A549 (cell line): ENCODE measurements around the gene FAH. TPM values are rescaled to one million over a fixed set of nuclear protein-coding genes. Genes with fewer than 3 reads are reported as not detected.

Experiments used
- ATAC-seq, 2 experiments: fragments of 200-7000 bp in 1 of 2; fragments of >200 bp in 1 of 2; cut with Nextera tagmentation in 1 of 2; cut with Tn5 transposase in 1 of 2; 3 replicates each; pipeline versions ENCODE4 v1.8.0 to v1.9.1; 2018 to 2020; ENCODE audit warnings: mild to moderate bottlenecking in 1 of 2, moderate library complexity in 1 of 2
- CTCF ChIA-PET: fragments of 300-600 bp; sonication (Branson Sonifier 250); formaldehyde crosslinking; extraction: SDS; loops from one replicate; lab custom pipeline; 2021; ENCODE audit warnings: antibody characterized with exemption, inconsistent platforms; lab: Yijun Ruan, JAX
- POLR2A ChIA-PET: fragments of 350-600 bp; formaldehyde crosslinking; extraction: SDS; loops from one replicate; lab custom pipeline; 2021; ENCODE audit warnings: antibody characterized with exemption, inconsistent platforms; lab: Yijun Ruan, JAX
- DNase-seq, 2 experiments: peaks; one replicate each; pipeline versions ENCODE4 v3.0.0 to v3.0.0-alpha.2; 2011 to 2016; ENCODE audit warnings: low read depth in 1 of 2, low spot score in 1 of 2
- FAIRE-seq: peaks from 2 replicates; lab custom pipeline; 2011; peaks lifted over from hg19 to GRCh38; lab: Jason Lieb, UNC
- H3K27ac ChIP-seq, 2 experiments: fragments of >200 bp; sonication (Bioruptor Twin); formaldehyde crosslinking; 3 replicates each; pipeline ENCODE4 v1.5.1; 2016 to 2017
- H3K4me1 ChIP-seq: fragments of >200 bp; sonication (Bioruptor Twin); formaldehyde crosslinking; 3 replicates; pipeline ENCODE4 v1.6.1; 2016
- H3K4me2 ChIP-seq: fragments of >200 bp; sonication (Bioruptor Twin); formaldehyde crosslinking; 3 replicates; pipeline ENCODE4 v1.6.1; 2016
- H3K4me3 ChIP-seq: fragments of >200 bp; sonication (Bioruptor Twin); formaldehyde crosslinking; 3 replicates; pipeline ENCODE4 v1.5.1; 2016
- H3K9me3 ChIP-seq: fragments of >200 bp; sonication (Bioruptor Twin); formaldehyde crosslinking; 3 replicates; pipeline ENCODE4 v1.6.1; 2016
- ATOH8 ChIP-seq: fragments of 250-450 bp; sonication (Bioruptor Pico); IDR thresholded peaks from 2 replicates; pipeline ENCODE4 v1.5.0; 2020; ENCODE audit warnings: low read depth, mild to moderate bottlenecking, moderate library complexity
- CBX2 ChIP-seq: fragments of 200-600 bp; sonication (generic); IDR thresholded peaks from 2 replicates; pipeline ENCODE4 v1.6.1; 2016; ENCODE audit warnings: low read depth, mild to moderate bottlenecking, borderline replicate concordance
- FOSL2 ChIP-seq, 2 experiments: fragments of 450-650 bp in 1 of 2; fragments of >200 bp in 1 of 2; sonication (Bioruptor Twin) in 1 of 2; formaldehyde crosslinking; IDR thresholded peaks; 2 replicates each; pipeline versions ENCODE4 v1.5.0 to v1.6.1; 2016 to 2020; ENCODE audit warnings: mild to moderate bottlenecking in 1 of 2, moderate library complexity in 1 of 2
- HDAC2 ChIP-seq: fragments of 200-600 bp; sonication (generic); IDR thresholded peaks from 2 replicates; pipeline ENCODE4 v1.6.1; 2016
- HEYL ChIP-seq: fragments of 250-450 bp; sonication (Bioruptor Pico); IDR thresholded peaks from 2 replicates; pipeline ENCODE4 v1.8.0; 2021; ENCODE audit warnings: mild to moderate bottlenecking, moderate library complexity
- KDM1A ChIP-seq: fragments of 200-600 bp; sonication (generic); IDR thresholded peaks from 2 replicates; pipeline ENCODE4 v1.6.1; 2016; ENCODE audit warnings: low read depth, mild to moderate bottlenecking
- MAFK ChIP-seq: fragments of 450-650 bp; IDR thresholded peaks from 2 replicates; pipeline ENCODE4 v1.6.1; 2014; ENCODE audit not compliant: partially characterized antibody
- MYC ChIP-seq: IDR thresholded peaks from 2 replicates; pipeline ENCODE4 v1.6.1; 2012; ENCODE audit warnings: mild to moderate bottlenecking, inconsistent platforms, low read length, improper control_type of control experiment, borderline replicate concordance
- NFE2L2 ChIP-seq: fragments of 150-350 bp; conservative IDR thresholded peaks from 2 replicates; pipeline ENCODE4 v1.6.1; 2014; ENCODE audit warnings: low read length
- NPAS2 ChIP-seq: fragments of 250-450 bp; sonication (Bioruptor Pico); IDR thresholded peaks from 2 replicates; pipeline ENCODE4 v1.8.0; 2022; ENCODE audit warnings: mild to moderate bottlenecking, moderate library complexity, borderline replicate concordance
- NR3C1 ChIP-seq: fragments of >200 bp; sonication (Bioruptor Twin); formaldehyde crosslinking; IDR thresholded peaks from 3 replicates; pipeline ENCODE4 v1.6.1; 2017
- PHF8 ChIP-seq: fragments of 200-600 bp; sonication (generic); IDR thresholded peaks from 2 replicates; pipeline ENCODE4 v1.6.1; 2016; ENCODE audit warnings: low read depth, mild to moderate bottlenecking, antibody characterized with exemption, moderate library complexity, borderline replicate concordance
- POLR2A ChIP-seq: IDR thresholded peaks from 2 replicates; pipeline ENCODE4 v1.6.1; 2012; ENCODE audit warnings: mild to moderate bottlenecking, low read length
- POLR2AphosphoS2 ChIP-seq: conservative IDR thresholded peaks from 2 replicates; pipeline ENCODE4 v1.6.1; 2012; ENCODE audit warnings: low read length, improper control_type of control experiment, inconsistent platforms
- RARB ChIP-seq: fragments of 250-450 bp; sonication (Bioruptor Pico); IDR thresholded peaks from 2 replicates; pipeline ENCODE4 v1.8.0; 2021; ENCODE audit warnings: mild to moderate bottlenecking, moderate library complexity
- REST ChIP-seq: fragments of 200-600 bp; sonication (generic); IDR thresholded peaks from 2 replicates; pipeline ENCODE4 v1.6.1; 2016; ENCODE audit warnings: antibody characterized with exemption, mild to moderate bottlenecking, moderate library complexity
- RNF2 ChIP-seq: fragments of 200-600 bp; sonication (generic); IDR thresholded peaks from 2 replicates; pipeline ENCODE4 v1.6.1; 2016; ENCODE audit warnings: low read depth, mild to moderate bottlenecking, antibody characterized with exemption, moderate library complexity, borderline replicate concordance
- ZC3H11A ChIP-seq: fragments of 450-650 bp; IDR thresholded peaks from 2 replicates; pipeline ENCODE4 v1.6.1; 2014; ENCODE audit warnings: antibody characterized with exemption, mild to moderate bottlenecking
- ZSCAN20 ChIP-seq: fragments of 250-450 bp; sonication (Bioruptor Pico); IDR thresholded peaks from 2 replicates; pipeline ENCODE4 v1.8.0; 2022; ENCODE audit warnings: mild to moderate bottlenecking, moderate library complexity
- WGBS: methylation state at CpG from one replicate; pipeline ENCODE4 v1.1.6; 2017; ENCODE audit errors: missing lambda C conversion rate; 5-methylcytosine and 5-hydroxymethylcytosine counted together
- polyA plus RNA-seq, 4 experiments: library from polyadenylated mRNA; depleted of rRNA in 3 of 4; stranded (reverse); fragments of >200 nt; fragmentation: RNase III in 1 of 4; extraction: RNeasy Plus Mini Kit Qiagen cat#74134 plus additional on column Dnase treatment in 1 of 4; gene quantifications; 2 replicates in 3 of 4; 3 replicates in 1 of 4; pipeline ENCODE4 v1.2.3, GENCODE V29; 2011 to 2017
- TF ChIP-seq, protein P1 (sequence below): fragments of 150-350 bp; IDR thresholded peaks from 2 replicates; pipeline ENCODE4 v1.6.1; 2014; ENCODE audit warnings: low read depth, mild to moderate bottlenecking, low read length
- TF ChIP-seq, protein P2 (sequence below): fragments of >200 bp; sonication (Bioruptor Twin); formaldehyde crosslinking; IDR thresholded peaks from 2 replicates; pipeline ENCODE4 v1.6.1; 2016

FAH gene
- polyA plus RNA-seq, 2 of the 4 experiments (the other 2 are of a cell fraction): 27.3 to 31.9 TPM

- no peak for TF ChIP-seq ATOH8 (CRISPR knock-in tag)
- no peak for TF ChIP-seq MYC
- no peak for TF ChIP-seq HDAC2
- TF ChIP-seq PHF8: no peak
- TF ChIP-seq FOSL2 (IDR thresholded peaks at IDR 0.05): no peak
- no peak for TF ChIP-seq FOSL2 (CRISPR knock-in tag; IDR thresholded peaks at IDR 0.05)
- TF ChIP-seq CBX2: no peak
Measured at GRCh38 chr15:80186597-80186996, 33.8 kb downstream of the FAH start (continued).

- no peak overlapping the region for H3K4me3 ChIP-seq
- H3K27ac ChIP-seq: no peak overlapping the region
- no peak for DNase-seq
- CTCF ChIA-PET: interaction anchor here (0.6 to 1.6 kb wide), 2 partner anchors 18 kb away, joined by 3 to 4 read pairs; no protein-coding TSS in a partner anchor
- no peaks in the 10 kb centered on the region for H3K4me1 ChIP-seq
- WGBS: 71% methylated on average over 2 of the region's 2 CpGs
- TF ChIP-seq RNF2 (no peak), FOSL2 (IDR thresholded peaks at IDR 0.05) (no peak), FOSL2 (CRISPR knock-in tag; IDR thresholded peaks at IDR 0.05) (peak; percentile 21; the same call in 1 of the 2 replicates), MAFK (peak; percentile 68)
- POLR2A ChIA-PET: no interaction called here
- no peak overlapping the region for H3K4me2 ChIP-seq
- no peaks in the 10 kb centered on the region for H3K9me3 ChIP-seq
- ATAC-seq: no peak
- no peak for FAIRE-seq
Measured at GRCh38 chr15:80188251-80188650, 35.5 kb downstream of the FAH start.

- no peak overlapping the region for H3K27ac ChIP-seq
- TF ChIP-seq, protein P1, sequence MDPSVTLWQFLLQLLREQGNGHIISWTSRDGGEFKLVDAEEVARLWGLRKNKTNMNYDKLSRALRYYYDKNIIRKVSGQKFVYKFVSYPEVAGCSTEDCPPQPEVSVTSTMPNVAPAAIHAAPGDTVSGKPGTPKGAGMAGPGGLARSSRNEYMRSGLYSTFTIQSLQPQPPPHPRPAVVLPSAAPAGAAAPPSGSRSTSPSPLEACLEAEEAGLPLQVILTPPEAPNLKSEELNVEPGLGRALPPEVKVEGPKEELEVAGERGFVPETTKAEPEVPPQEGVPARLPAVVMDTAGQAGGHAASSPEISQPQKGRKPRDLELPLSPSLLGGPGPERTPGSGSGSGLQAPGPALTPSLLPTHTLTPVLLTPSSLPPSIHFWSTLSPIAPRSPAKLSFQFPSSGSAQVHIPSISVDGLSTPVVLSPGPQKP: no peak
- TF ChIP-seq POLR2AphosphoS2: no peak
- no peak for TF ChIP-seq ZSCAN20 (CRISPR knock-in tag)
- TF ChIP-seq CBX2: no peak
- TF ChIP-seq KDM1A: no peak
- TF ChIP-seq ZC3H11A: no peak
- no peak for TF ChIP-seq RARB
- no peak for TF ChIP-seq HDAC2
- TF ChIP-seq REST: no peak
- no peak for TF ChIP-seq NFE2L2
- TF ChIP-seq NR3C1: no peak
- no peak for TF ChIP-seq NPAS2 (CRISPR knock-in tag)
- TF ChIP-seq MAFK: no peak
- TF ChIP-seq, protein P2, sequence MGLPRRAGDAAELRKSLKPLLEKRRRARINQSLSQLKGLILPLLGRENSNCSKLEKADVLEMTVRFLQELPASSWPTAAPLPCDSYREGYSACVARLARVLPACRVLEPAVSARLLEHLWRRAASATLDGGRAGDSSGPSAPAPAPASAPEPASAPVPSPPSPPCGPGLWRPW: no peak
- TF ChIP-seq HEYL: no peak
- TF ChIP-seq POLR2A: no peak
- no peak for TF ChIP-seq RNF2
- TF ChIP-seq, all 56 proteins: peak for 0
- ChIA-PET POLR2A (no interaction called here), CTCF (no interaction called here)
- Histone ChIP-seq H3K4me2 (no peak overlapping the region), H3K9me3 (no peaks in the 10 kb centered on the region), H3K4me3 (no peak overlapping the region), H3K4me1 (no peaks in the 10 kb centered on the region)
- WGBS: 79% methylated on average over 2 of the region's 2 CpGs
- DNase-seq (no peak), ATAC-seq (no peak), FAIRE-seq (no peak)
Measured at GRCh38 chr15:80191198-80191597, 38.4 kb downstream of the FAH start.
